Stomach (tissue), 4 donors: ENCODE measurements around the gene C1orf87.

Experiments used
- CTCF ChIP-seq, 7 experiments: fragments of 450-650 bp in 4 of 7; fragments of 200-600 bp in 3 of 7; sonication (generic) in 3 of 7; IDR thresholded peaks; one replicate each; pipeline ENCODE4 v1.5.1; 2016 to 2019; ENCODE audit warnings: antibody characterized with exemption in 7 of 7, control low read depth in 2 of 7, mild to moderate bottlenecking in 1 of 7
- POLR2A ChIP-seq, 4 donors: fragments of 450-650 bp; IDR thresholded peaks; one replicate each; pipeline ENCODE4 v1.6.1; 2016; ENCODE audit warnings: antibody characterized with exemption in 4 of 4, control low read depth in 2 of 4, mild to moderate bottlenecking in 1 of 4, moderate library complexity in 1 of 4

GRCh38 chr1:60033066-60033465 lies 40.5 kb downstream of the C1orf87 start:
- no peak for TF ChIP-seq CTCF (IDR thresholded peaks at IDR 0.05)
- no peak for TF ChIP-seq POLR2A (IDR thresholded peaks at IDR 0.05)
